ENCODE data around the gene GJA4. TPM values are rescaled to one million over a fixed set of nuclear protein-coding genes. Genes with fewer than 3 reads are reported as not detected.

GJA4 gene
- total RNA-seq, 1 experiment from 2014 or later: 1.4 TPM

- no peaks in the 10 kb centered on the region for H3K36me3 Mint-ChIP-seq (ENCODE audit: insufficient read depth in 1 of 3, low read depth in 3 of 3)
- Histone ChIP-seq H3K27ac (ENCODE audit: insufficient read length, low read depth, low read length) (no peak overlapping the region), H3K4me2 (ENCODE audit: insufficient read depth, insufficient read length, low read length) (no peak overlapping the region), H3K23ac (ENCODE audit: insufficient read length, low read depth, low read length) (no peak overlapping the region), H4K91ac (ENCODE audit: insufficient read length, low read depth, low read length) (no peak overlapping the region), H3K23me2 (ENCODE audit: insufficient read length, low read depth, low read length, poor library complexity, severe bottlenecking) (peaks cover 13% of the 10 kb centered on the region), H3T11ph (ENCODE audit: low read length) (no peak overlapping the region), H3K27me3 (ENCODE audit: insufficient read depth, low read length) (peaks cover 3% of the 10 kb centered on the region; the same call in 1 of the 2 replicates), H3K79me2 (ENCODE audit: insufficient read depth, low read length) (no peaks in the 10 kb centered on the region), H3K56ac (ENCODE audit: insufficient read length, low read depth, low read length) (no peak overlapping the region), H4K8ac (replicated peaks; ENCODE audit: insufficient read length, low read depth, low read length) (no peak overlapping the region), H4K20me1 (ENCODE audit: control insufficient read depth, insufficient read depth, insufficient read length) (no peaks in the 10 kb centered on the region), H2BK120ac (ENCODE audit: low read depth, low read length, poor library complexity, severe bottlenecking) (no peak overlapping the region), H2BK15ac (ENCODE audit: low read depth, low read length) (no peak overlapping the region), H4K5ac (ENCODE audit: insufficient read length, low read depth, low read length) (no peak overlapping the region), H3K14ac (ENCODE audit: insufficient read depth, low read length) (no peak overlapping the region), H3K4me1 (ENCODE audit: insufficient read depth, low read length) (0 out of 2 replicates have a peak, but pooled peaks cover 3% of the 10 kb centered on the region), H3K9ac (ENCODE audit: extremely low read depth, insufficient read length, low read length) (no peak overlapping the region), H2BK12ac (ENCODE audit: insufficient read length, low read depth, low read length) (no peak overlapping the region), H3K18ac (ENCODE audit: insufficient read length, low read depth, low read length) (no peak overlapping the region), H3K79me1 (ENCODE audit: insufficient read depth, low read depth, low read length, poor library complexity, severe bottlenecking) (no peaks in the 10 kb centered on the region), H2BK5ac (ENCODE audit: insufficient read length, low read length) (no peak overlapping the region), H2AFZ (ENCODE audit: low read length) (no peak overlapping the region), H2BK20ac (ENCODE audit: low read depth, low read length, poor library complexity, severe bottlenecking) (no peak overlapping the region), H3K4ac (ENCODE audit: low read depth, low read length) (no peak overlapping the region), H3K9me3 (ENCODE audit: control insufficient read depth, low read depth, low read length) (no peaks in the 10 kb centered on the region), H2AK5ac (ENCODE audit: insufficient read length, low read length) (no peak overlapping the region)
- peaks cover 32% of the 10 kb centered on the region for H3K27me3 Mint-ChIP-seq (ENCODE audit: low read depth)
- peaks cover 13 to 16% of the 10 kb centered on the region in 2 experiments for H3K4me1 Mint-ChIP-seq
- no peak overlapping the region for H3K27ac Mint-ChIP-seq
- H3K9me3 Mint-ChIP-seq: no peaks in the 10 kb centered on the region; a peak in 1 of 5 replicates
- no CpG with 5 or more reads among the region's 22 CpGs for WGBS (ENCODE audit: extremely low coverage, insufficient read length, low lambda C conversion rate)
- no peak overlapping the region for H3K4me3 Mint-ChIP-seq
- TF ChIP-seq CTCF (conservative IDR thresholded peaks at IDR 0.05): no peak
- no peak for DNase-seq
These were observed 7.4 kb upstream of the GJA4 start for GRCh38 chr1:34785231-34785874.
